OCI-LY3 (cell line): ENCODE data around the gene SOCS1.

Source experiments
- H2AFZ ChIP-seq: fragments of 200-600, 300-600 bp; shearing (Covaris generic); 2 replicates; pipeline ENCODE4 v1.6.0; 2014; ENCODE audit warnings: antibody characterized with exemption, low read depth, low read length
- H3K27ac ChIP-seq: fragments of 200-600, 300-600 bp; sonication (generic); 2 replicates; pipeline ENCODE4 v1.5.1; 2014; ENCODE audit warnings: mild to moderate bottlenecking, low read length, moderate library complexity, mixed read lengths
- H3K27me3 ChIP-seq: fragments of 200-600, 300-600 bp; sonication (generic); 2 replicates; pipeline ENCODE4 v1.6.1; 2014; ENCODE audit warnings: low read depth, low read length, mixed read lengths
- H3K36me3 ChIP-seq: fragments of 200-600, 300-600 bp; sonication (generic); replicated peaks from 2 replicates; pipeline ENCODE3; 2014; ENCODE audit warnings: low read depth, low read length, mixed read lengths
- H3K4me1 ChIP-seq: fragments of 300-600, 200-600 bp; sonication (generic); 2 replicates; pipeline ENCODE4 v1.6.1; 2014; ENCODE audit warnings: low read length, mixed read lengths
- H3K4me2 ChIP-seq: fragments of 200-600, 300-600 bp; sonication (generic); 2 replicates; pipeline ENCODE4 v1.6.1; 2014; ENCODE audit warnings: low read length, mixed read lengths
- H3K4me3 ChIP-seq: fragments of 300-600, 200-600 bp; sonication (generic); 2 replicates; pipeline ENCODE4 v1.5.1; 2014; ENCODE audit warnings: antibody characterized with exemption, mild to moderate bottlenecking, low read length, moderate library complexity
- H3K79me2 ChIP-seq: fragments of 300-600, 200-600 bp; shearing (Covaris generic); 2 replicates; pipeline ENCODE4 v1.6.1; 2014; ENCODE audit warnings: mild to moderate bottlenecking, low read length, mixed read lengths
- H3K9ac ChIP-seq: fragments of 300-600, 200-600 bp; shearing (Covaris generic); 2 replicates; pipeline ENCODE4 v1.6.0; 2014; ENCODE audit warnings: mild to moderate bottlenecking, low read length, moderate library complexity
- H3K9me3 ChIP-seq: fragments of 200-600, 300-600 bp; shearing (Covaris generic); 2 replicates; pipeline ENCODE4 v1.6.1; 2014; ENCODE audit warnings: low read length, mixed read lengths; ENCODE audit not compliant: insufficient read depth
- H4K20me1 ChIP-seq: fragments of 200-600, 300-600 bp; sonication (generic); 2 replicates; pipeline ENCODE4 v1.6.1; 2016; ENCODE audit warnings: low read length, mixed read lengths; ENCODE audit not compliant: insufficient read depth
- CTCF ChIP-seq: fragments of 200-600, 300-600 bp; sonication (generic); IDR thresholded peaks from 2 replicates; pipeline ENCODE4 v1.5.1; 2014; ENCODE audit warnings: antibody characterized with exemption, low read length, low read depth
- EZH2phosphoT487 ChIP-seq: fragments of 200-600 bp; shearing (Covaris generic); IDR thresholded peaks from 2 replicates; pipeline ENCODE4 v1.6.1; 2018; ENCODE audit warnings: antibody characterized with exemption, mixed run types, low read depth

The SOCS1 gene

GRCh38 chr16:11245222-11245737 is 10.7 kb downstream of the SOCS1 start:
- Histone ChIP-seq H3K4me2 (no peak overlapping the region), H3K4me1 (peaks cover 45% of the 10 kb centered on the region), H3K9me3 (no peaks in the 10 kb centered on the region), H3K4me3 (no peak overlapping the region), H2AFZ (no peak overlapping the region), H4K20me1 (no peaks in the 10 kb centered on the region), H3K9ac (no peak overlapping the region), H3K27me3 (no peaks in the 10 kb centered on the region), H3K79me2 (no peaks in the 10 kb centered on the region), H3K36me3 (no peaks in the 10 kb centered on the region), H3K27ac (no peak overlapping the region)
- no peak for TF ChIP-seq CTCF
- no peak for TF ChIP-seq EZH2phosphoT487

GRCh38 chr16:11242658-11243057 is 13.3 kb downstream of the SOCS1 start:
- H3K9me3 ChIP-seq = no peaks in the 10 kb centered on the region
- TF ChIP-seq EZH2phosphoT487 (no peak), CTCF (no peak)
- no peaks in the 10 kb centered on the region for H4K20me1 ChIP-seq
- H3K4me1 ChIP-seq = peaks cover 36% of the 10 kb centered on the region
- H3K4me2 ChIP-seq = no peak overlapping the region
- H3K9ac ChIP-seq = no peak overlapping the region
- H3K36me3 ChIP-seq = no peaks in the 10 kb centered on the region
- no peaks in the 10 kb centered on the region for H3K79me2 ChIP-seq
- H3K4me3 ChIP-seq = no peak overlapping the region
- H3K27me3 ChIP-seq = no peaks in the 10 kb centered on the region
- no peak overlapping the region for H2AFZ ChIP-seq
- H3K27ac ChIP-seq = no peak overlapping the region

- H3K4me3 ChIP-seq = no peak overlapping the region
- no peak overlapping the region for H3K4me2 ChIP-seq
These were observed 14.4 kb downstream of the SOCS1 start for GRCh38 chr16:11241480-11242204.

More at GRCh38 chr16:11241480-11242204, 14.4 kb downstream of the SOCS1 start:
- H3K9me3 ChIP-seq = no peaks in the 10 kb centered on the region
- no peaks in the 10 kb centered on the region for H3K27me3 ChIP-seq
- peaks cover 32% of the 10 kb centered on the region for H3K4me1 ChIP-seq
- H3K79me2 ChIP-seq = no peaks in the 10 kb centered on the region
- no peaks in the 10 kb centered on the region for H3K36me3 ChIP-seq
- TF ChIP-seq CTCF (no peak), EZH2phosphoT487 (no peak)
- no peak overlapping the region for H3K27ac ChIP-seq
- H3K9ac ChIP-seq = no peak overlapping the region
- no peaks in the 10 kb centered on the region for H4K20me1 ChIP-seq
- no peak overlapping the region for H2AFZ ChIP-seq
